ENCODE results near the gene SPNS2. TPM values are rescaled to one million over a fixed set of nuclear protein-coding genes. Genes with fewer than 3 reads are reported as not detected.

SPNS2 gene
- total and polyA plus RNA-seq, 9 donors, result 0.48 to 12.7 (median 4.2) TPM

GRCh38 chr17:4514779-4515178 is 16.1 kb downstream of the SPNS2 start:
- TF ChIP-seq EP300 (IDR thresholded peaks at IDR 0.05) (no peak), POLR2A (IDR thresholded peaks at IDR 0.05) (no peak), CTCF (IDR thresholded peaks at IDR 0.05) (no peak)
- WGBS, 3 donors, result 81 to 93% (median 90%) methylated on average over 9 to 11 of the region's 11 CpGs
- DNase-seq, result no peak
- H3K27me3 ChIP-seq, result no peaks in the 10 kb centered on the region
- H3K27ac ChIP-seq, result no peak overlapping the region
- no peaks in the 10 kb centered on the region for H3K36me3 ChIP-seq
- H3K9me3 ChIP-seq, result no peaks in the 10 kb centered on the region
- intact Hi-C loops (cut with DNase I), result no loop called here
- H3K4me1 ChIP-seq (ENCODE audit: insufficient read depth), result no peaks in the 10 kb centered on the region
- H3K4me3 ChIP-seq, result no peak overlapping the region

GRCh38 chr17:4515501-4515900 is 16.8 kb downstream of the SPNS2 start:
- Histone ChIP-seq H3K27ac (no peak overlapping the region), H3K9me3 (no peaks in the 10 kb centered on the region), H3K4me1 (ENCODE audit: insufficient read depth) (no peaks in the 10 kb centered on the region), H3K36me3 (no peaks in the 10 kb centered on the region), H3K27me3 (no peaks in the 10 kb centered on the region), H3K4me3 (no peak overlapping the region)
- TF ChIP-seq CTCF (IDR thresholded peaks at IDR 0.05), result no peak
- no peak for TF ChIP-seq EP300 (IDR thresholded peaks at IDR 0.05)
- TF ChIP-seq POLR2A (IDR thresholded peaks at IDR 0.05), result no peak
- intact Hi-C loops (cut with DNase I), result no loop called here
- no peak for DNase-seq
- WGBS, 3 donors, result 86 to 92% (median 86%) methylated on average over 3 to 5 of the region's 5 CpGs

GRCh38 chr17:4516735-4517134 is 18.1 kb downstream of the SPNS2 start:
- no peaks in the 10 kb centered on the region for H3K27me3 ChIP-seq
- no peak for DNase-seq
- H3K9me3 ChIP-seq, result no peaks in the 10 kb centered on the region
- H3K4me3 ChIP-seq, result no peak overlapping the region
- WGBS, 3 donors, result 16 to 33% (median 18%) methylated on average over 11 of the region's 11 CpGs
- no peak overlapping the region for H3K27ac ChIP-seq
- no peaks in the 10 kb centered on the region for H3K36me3 ChIP-seq
- intact Hi-C loops (cut with DNase I), result no loop called here
- TF ChIP-seq CTCF (IDR thresholded peaks at IDR 0.05), result no peak
- no peak for TF ChIP-seq POLR2A (IDR thresholded peaks at IDR 0.05)
- TF ChIP-seq EP300 (IDR thresholded peaks at IDR 0.05), result no peak
- no peaks in the 10 kb centered on the region for H3K4me1 ChIP-seq (ENCODE audit: insufficient read depth)

GRCh38 chr17:4518901-4519300 is 20.2 kb downstream of the SPNS2 start:
- Histone ChIP-seq H3K4me3 (no peak overlapping the region), H3K9me3 (no peaks in the 10 kb centered on the region), H3K36me3 (no peaks in the 10 kb centered on the region), H3K27me3 (no peaks in the 10 kb centered on the region), H3K4me1 (ENCODE audit: insufficient read depth) (no peaks in the 10 kb centered on the region), H3K27ac (no peak overlapping the region)
- WGBS, 3 donors, result 84 to 86% (median 85%) methylated on average over 10 of the region's 10 CpGs
- TF ChIP-seq CTCF (IDR thresholded peaks at IDR 0.05) (no peak), EP300 (IDR thresholded peaks at IDR 0.05) (no peak), POLR2A (IDR thresholded peaks at IDR 0.05) (no peak)
- DNase-seq, result no peak
- intact Hi-C loops (cut with DNase I), result no loop called here
